ENCODE measurements around the gene PCBP2. TPM values are rescaled to one million over a fixed set of nuclear protein-coding genes. Genes with fewer than 3 reads are reported as not detected.

Gene PCBP2
- total RNA-seq, 1 donor from 2014 or later, result 1,084 TPM

- Mint-ChIP-seq H3K4me3 (ENCODE audit: unreplicated experiment) (no peak overlapping the region), H3K27ac (ENCODE audit: unreplicated experiment) (no peak overlapping the region), H3K4me1 (ENCODE audit: unreplicated experiment) (no peaks in the 10 kb centered on the region), H3K27me3 (ENCODE audit: unreplicated experiment) (peaks cover 2% of the 10 kb centered on the region), H3K36me3 (ENCODE audit: low read depth, unreplicated experiment) (peaks cover 50% of the 10 kb centered on the region), H3K9me3 (ENCODE audit: unreplicated experiment) (no peaks in the 10 kb centered on the region)
- TF ChIP-seq, protein P1, sequence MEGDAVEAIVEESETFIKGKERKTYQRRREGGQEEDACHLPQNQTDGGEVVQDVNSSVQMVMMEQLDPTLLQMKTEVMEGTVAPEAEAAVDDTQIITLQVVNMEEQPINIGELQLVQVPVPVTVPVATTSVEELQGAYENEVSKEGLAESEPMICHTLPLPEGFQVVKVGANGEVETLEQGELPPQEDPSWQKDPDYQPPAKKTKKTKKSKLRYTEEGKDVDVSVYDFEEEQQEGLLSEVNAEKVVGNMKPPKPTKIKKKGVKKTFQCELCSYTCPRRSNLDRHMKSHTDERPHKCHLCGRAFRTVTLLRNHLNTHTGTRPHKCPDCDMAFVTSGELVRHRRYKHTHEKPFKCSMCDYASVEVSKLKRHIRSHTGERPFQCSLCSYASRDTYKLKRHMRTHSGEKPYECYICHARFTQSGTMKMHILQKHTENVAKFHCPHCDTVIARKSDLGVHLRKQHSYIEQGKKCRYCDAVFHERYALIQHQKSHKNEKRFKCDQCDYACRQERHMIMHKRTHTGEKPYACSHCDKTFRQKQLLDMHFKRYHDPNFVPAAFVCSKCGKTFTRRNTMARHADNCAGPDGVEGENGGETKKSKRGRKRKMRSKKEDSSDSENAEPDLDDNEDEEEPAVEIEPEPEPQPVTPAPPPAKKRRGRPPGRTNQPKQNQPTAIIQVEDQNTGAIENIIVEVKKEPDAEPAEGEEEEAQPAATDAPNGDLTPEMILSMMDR (IDR thresholded peaks at IDR 0.05; ENCODE audit: unreplicated experiment), result no peak
- no peak for DNase-seq (ENCODE audit: low spot score)
These were observed 72.6 kb downstream of the PCBP2 start for GRCh38 chr12:53524476-53524875.

- H3K27me3 Mint-ChIP-seq (ENCODE audit: unreplicated experiment), result peaks cover 1% of the 10 kb centered on the region
- H3K36me3 Mint-ChIP-seq (ENCODE audit: low read depth, unreplicated experiment), result peaks cover 42% of the 10 kb centered on the region
- H3K4me1 Mint-ChIP-seq (ENCODE audit: unreplicated experiment), result no peaks in the 10 kb centered on the region
- no peak overlapping the region for H3K4me3 Mint-ChIP-seq (ENCODE audit: unreplicated experiment)
- no peak overlapping the region for H3K27ac Mint-ChIP-seq (ENCODE audit: unreplicated experiment)
- TF ChIP-seq, protein P1 (IDR thresholded peaks at IDR 0.05; ENCODE audit: unreplicated experiment), result no peak
- H3K9me3 Mint-ChIP-seq (ENCODE audit: unreplicated experiment), result no peaks in the 10 kb centered on the region
- DNase-seq (ENCODE audit: low spot score), result no peak
These were observed 78.2 kb downstream of the PCBP2 start for GRCh38 chr12:53530061-53530460.

Other genes with a start within 250 kb of the PCBP2 start
- gene ITGB7, start 244.9 kb upstream of the PCBP2 start, total RNA-seq (ENCODE audit: unreplicated experiment), result 0.56 TPM
- 7.9 TPM for gene RARG, start 219.9 kb upstream of the PCBP2 start, total RNA-seq (ENCODE audit: unreplicated experiment)
- gene ESPL1, start 183.8 kb upstream of the PCBP2 start, total RNA-seq (ENCODE audit: unreplicated experiment), result 11.8 TPM
- gene PFDN5, start 156.6 kb upstream of the PCBP2 start, total RNA-seq (ENCODE audit: unreplicated experiment), result 444 TPM
- 55.3 TPM for gene MYG1, start 152.4 kb upstream of the PCBP2 start, total RNA-seq (ENCODE audit: unreplicated experiment)
- 56.2 TPM for gene AAAS, start 130.5 kb upstream of the PCBP2 start, total RNA-seq (ENCODE audit: unreplicated experiment)
- gene SP7, start 115.7 kb upstream of the PCBP2 start, total RNA-seq (ENCODE audit: unreplicated experiment), result 3.6 TPM
- gene SP1, start 71.9 kb upstream of the PCBP2 start, total RNA-seq (ENCODE audit: unreplicated experiment), result 69.5 TPM
- gene AMHR2, start 28.2 kb upstream of the PCBP2 start, total RNA-seq (ENCODE audit: unreplicated experiment), result 1.3 TPM
- 131 TPM for gene PRR13, start 10.4 kb upstream of the PCBP2 start, total RNA-seq (ENCODE audit: unreplicated experiment)
- 20.9 TPM for gene MAP3K12, start 47.4 kb downstream of the PCBP2 start, total RNA-seq (ENCODE audit: unreplicated experiment)
- 45.3 TPM for gene TARBP2, start 49.2 kb downstream of the PCBP2 start, total RNA-seq (ENCODE audit: unreplicated experiment)
- gene NPFF, start 55.4 kb downstream of the PCBP2 start, total RNA-seq (ENCODE audit: unreplicated experiment), result not detected
- 63.3 TPM for gene ATF7, start 174.3 kb downstream of the PCBP2 start, total RNA-seq (ENCODE audit: unreplicated experiment)
- gene ATP5MC2, start 224.0 kb downstream of the PCBP2 start, total RNA-seq (ENCODE audit: unreplicated experiment), result 342 TPM